Stimulated activated CD4-positive, alpha-beta T cell treated with anti-CD3 and anti-CD28 coated beads, Interleukin-2, amount 100 ng/mL, for 4 hours (primary cell): ENCODE data around the gene BACE1-AS.
"Not testable (repeated sequence)": the region's sequence is repeated elsewhere in the genome, so short reads cannot be mapped to it uniquely, and the experiment has no call there.

ENCODE experiments used
- DNase-seq: peaks from one replicate; pipeline ENCODE4 v3.0.0-alpha.2; 2020; ENCODE audit warnings: low read depth

BACE1-AS gene

DNA sequence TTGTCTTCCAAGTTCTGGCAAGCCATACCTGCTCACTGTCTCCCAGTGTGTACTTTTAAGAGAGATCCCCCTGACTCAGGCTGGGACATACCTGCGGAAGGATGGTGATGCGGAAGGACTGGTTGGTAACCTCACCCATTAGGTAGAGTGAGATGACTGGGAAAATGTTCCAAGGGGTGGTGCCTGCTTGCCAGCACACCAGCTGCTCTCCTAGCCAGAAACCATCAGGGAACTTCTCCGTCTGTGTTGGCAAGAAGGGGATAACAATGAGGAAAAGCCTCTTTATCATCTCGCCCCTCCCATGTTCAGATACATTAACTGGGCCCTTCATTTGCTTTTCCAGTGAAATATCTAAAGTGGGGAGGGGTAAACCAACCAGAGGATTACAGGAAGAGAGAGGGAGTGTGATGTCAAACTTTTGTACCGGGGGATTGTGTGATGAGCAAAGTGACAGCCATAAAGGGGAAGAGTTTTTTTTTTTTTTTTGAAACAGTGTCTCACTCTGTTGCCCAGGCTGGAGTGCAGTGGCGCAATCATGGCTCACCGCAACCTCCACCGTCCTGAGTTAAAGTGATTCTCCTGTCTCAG lies at the start of gene BACE1-AS:
Gene BACE1-AS, plus strand, starts transcription at position 538 of the 588 bp plus-strand sequence.
- DNase-seq, result no peak

DNA sequence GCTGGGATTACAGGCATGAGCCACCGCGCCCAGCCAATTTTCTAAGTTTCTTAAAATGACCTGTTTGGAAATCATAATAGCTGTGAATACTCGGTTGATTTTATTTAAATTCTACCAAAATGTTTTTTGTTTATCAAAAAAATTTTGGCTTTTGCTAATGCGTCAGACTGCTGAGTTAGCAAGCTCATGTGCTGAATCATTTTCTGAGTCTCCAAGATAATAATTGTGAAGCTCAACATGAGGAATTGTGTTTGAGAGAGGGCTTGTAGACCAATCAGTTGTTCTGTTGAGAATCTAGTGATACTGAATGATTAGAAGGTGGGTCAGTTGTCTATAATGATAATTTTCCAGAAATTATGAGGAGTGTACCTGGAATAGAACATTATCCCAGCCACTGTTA lies 42.8 kb upstream of the BACE1-AS start:
- DNase-seq, result no peak

DNA sequence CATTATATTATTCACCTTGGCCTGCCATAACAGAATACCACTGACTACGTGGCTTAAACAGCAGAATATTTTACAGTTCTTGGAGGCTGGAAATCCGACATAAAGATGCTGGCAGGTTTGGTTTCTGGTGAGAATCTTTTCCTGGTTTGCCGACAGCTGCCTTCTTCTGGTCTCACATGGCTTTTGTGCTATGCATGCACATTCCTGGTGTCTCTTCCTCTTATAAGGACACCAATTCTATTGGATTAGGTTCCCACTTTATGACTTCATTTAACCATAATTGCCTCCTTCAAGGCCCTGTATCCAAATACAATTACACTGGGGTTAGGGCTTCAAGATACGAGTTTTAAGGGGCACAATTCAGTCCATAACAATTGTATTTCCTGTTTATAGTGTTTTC lies 41.6 kb upstream of the BACE1-AS start:
- no peak for DNase-seq

DNA sequence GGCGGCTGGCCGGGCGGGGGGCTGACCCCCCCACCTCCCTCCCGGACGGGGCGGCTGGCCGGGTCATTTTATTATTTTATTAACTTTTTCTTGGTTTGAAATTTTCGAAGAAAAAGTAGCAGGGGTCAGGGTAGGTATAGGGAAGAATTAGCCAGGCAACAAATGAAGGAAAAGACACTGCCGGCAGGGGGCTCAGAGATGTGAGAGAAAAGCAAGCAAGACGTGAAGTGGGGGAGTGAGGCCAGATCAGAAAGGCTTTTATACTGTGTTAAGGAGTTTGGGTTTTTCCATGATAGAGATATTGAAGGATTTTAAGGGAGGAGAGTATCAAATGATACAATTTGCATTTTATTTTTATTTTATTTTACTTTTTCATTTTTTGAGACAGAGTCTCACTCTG lies 39.6 kb upstream of the BACE1-AS start:
- DNase-seq, result no peak

DNA sequence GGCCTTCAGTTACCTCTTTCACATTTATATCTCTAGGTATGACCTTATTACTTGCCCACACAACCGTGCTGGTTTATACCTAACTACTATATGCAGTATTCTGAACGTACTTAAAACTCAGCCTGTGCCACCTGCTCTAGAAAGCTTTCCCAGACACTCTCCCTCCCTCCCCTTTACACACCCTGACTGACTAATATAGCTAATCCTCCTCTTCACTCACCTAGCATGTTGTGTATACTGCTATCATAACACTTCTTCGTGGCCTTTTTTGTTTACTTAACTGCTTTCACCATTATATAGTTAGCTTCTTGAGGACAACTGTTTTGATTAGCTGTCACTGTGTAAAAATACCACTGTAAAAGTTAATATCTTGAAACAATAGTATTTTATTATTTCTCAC lies 35.2 kb upstream of the BACE1-AS start:
- no peak for DNase-seq

GRCh38 chr11:117256573-117256972 lies 34.6 kb upstream of the BACE1-AS start:
- DNase-seq, result no peak

- DNase-seq, result no peak
Observed at GRCh38 chr11:117258576-117258975, 32.6 kb upstream of the BACE1-AS start.

DNA sequence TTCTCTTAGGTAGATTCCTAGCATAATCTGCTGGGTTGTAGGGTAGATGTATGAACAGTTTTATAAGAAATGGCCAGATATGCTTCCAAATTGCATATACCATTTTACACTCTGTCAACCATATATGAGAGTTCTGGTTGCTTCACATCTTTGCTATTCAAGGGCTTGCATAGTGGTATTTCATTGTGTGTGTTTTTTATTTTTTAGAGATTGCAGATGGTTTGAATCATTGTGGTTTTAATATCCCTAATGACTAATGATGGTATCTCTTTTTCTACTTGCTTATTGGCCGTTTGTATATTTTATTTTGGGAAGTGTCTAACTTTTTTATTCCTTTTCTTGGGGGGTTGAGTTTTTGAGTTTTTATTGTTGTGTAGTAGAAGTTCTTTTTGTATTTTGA lies 31.7 kb upstream of the BACE1-AS start:
- DNase-seq, result no peak

- DNase-seq, result not testable (repeated sequence)
Observed at GRCh38 chr11:117264624-117265323, 26.4 kb upstream of the BACE1-AS start.

DNA sequence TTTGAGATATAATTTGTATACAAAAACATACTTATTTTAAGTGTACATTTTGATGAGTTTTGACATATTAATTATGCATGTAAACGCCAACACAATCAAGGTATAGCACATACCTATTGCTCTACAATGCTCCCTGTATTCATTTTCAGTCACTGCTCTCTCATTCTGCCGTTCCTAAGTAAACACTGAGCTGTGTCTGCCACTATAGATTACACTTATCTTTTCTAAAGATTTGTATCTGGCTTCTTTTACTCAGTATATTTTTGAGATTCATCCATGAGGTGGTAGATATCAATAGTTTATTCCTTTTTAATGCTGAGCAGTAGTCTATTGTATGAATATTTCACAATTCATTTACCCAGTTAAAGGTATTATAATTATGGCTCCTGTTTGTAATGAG lies 25.4 kb upstream of the BACE1-AS start:
- DNase-seq, result no peak

- DNase-seq, result no peak
Observed at GRCh38 chr11:117269856-117270255, 21.3 kb upstream of the BACE1-AS start.

GRCh38 chr11:117271208-117271607 lies 19.9 kb upstream of the BACE1-AS start:
- DNase-seq, result no peak

GRCh38 chr11:117272175-117272574 lies 19.0 kb upstream of the BACE1-AS start:
- DNase-seq, result not testable (repeated sequence)

DNA sequence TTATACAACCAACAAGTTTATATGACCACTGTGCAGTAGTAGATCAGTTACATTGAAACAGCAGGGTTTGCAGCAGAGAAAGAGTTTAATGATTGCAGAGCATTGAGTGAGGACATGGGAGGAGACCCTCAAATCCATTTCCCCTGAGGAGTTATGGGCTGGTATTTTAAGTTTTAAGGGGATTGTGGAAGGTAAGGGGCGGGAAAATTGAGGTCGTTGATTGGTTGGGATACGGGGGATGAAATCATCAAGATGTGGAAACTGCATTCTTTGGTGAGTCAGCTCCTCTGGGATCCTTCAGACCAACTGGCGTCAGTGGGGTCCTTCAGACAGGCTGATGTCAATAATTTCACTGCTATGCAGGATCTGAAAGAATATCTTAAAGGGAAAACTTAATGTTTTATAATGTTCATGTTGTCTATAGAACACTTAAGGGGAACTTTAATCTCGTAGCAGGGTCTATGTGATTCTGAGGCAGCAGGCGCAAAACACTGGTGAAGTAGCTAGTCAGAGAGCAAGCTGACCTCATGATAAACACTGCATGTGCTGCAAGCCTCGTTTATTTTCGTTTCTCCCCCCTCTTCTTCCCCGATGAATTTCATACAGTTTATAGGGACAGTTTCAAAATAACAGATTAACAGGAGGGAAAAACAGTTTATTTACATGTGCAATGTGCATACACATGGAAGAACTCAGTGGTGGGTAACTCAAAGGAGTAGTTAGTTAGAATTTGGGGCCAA lies 17.4 kb upstream of the BACE1-AS start:
- no peak for DNase-seq

DNA sequence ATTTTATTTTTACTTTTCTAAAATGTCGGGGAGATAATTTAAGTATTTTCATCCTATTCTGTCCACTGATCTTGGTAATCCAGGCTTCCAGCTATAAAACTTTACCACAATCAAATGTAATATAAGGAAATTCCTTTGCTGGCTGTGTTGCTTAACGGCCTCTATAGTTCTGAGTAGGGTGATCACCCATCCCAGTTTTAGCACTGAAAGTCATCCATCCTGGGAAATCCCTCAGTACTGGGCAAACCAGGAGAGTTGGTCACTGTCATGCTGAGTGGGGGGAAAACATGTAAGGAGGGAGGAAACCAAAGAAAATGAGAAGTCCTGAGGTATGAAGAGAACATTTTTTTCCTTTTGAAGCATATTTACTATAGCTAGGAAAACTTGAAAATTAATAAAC lies 12.8 kb upstream of the BACE1-AS start:
- DNase-seq, result no peak

DNA sequence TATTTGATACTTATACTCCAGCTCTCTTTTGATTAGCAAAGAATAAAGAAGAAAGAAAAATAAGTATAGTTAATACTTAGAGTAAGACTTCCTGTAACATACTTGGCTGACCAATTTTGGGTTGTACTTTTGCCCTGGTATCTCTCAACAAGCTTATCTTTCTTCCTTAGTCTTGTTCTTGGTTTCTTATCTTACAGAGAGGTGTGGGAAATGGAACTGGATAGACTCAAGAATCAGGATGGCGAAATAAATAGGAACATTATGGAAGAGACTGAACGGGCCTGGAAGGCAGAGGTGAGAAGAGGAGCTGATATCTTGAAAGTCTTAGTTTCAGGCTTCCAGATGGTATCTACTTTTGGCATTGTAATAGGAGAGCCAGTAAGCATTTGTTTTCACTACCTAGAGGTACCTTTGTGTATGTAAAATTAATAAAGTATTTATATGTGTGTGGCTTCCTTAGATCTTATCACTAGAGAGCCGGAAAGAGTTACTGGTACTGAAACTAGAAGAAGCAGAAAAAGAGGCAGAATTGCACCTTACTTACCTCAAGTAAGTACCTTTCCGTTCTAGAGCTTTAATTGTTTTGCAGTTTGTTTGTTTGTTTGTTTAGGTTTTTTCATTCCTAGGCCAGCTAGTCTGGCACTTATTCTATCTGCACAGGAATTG lies 11.3 kb upstream of the BACE1-AS start:
- no peak for DNase-seq

DNA sequence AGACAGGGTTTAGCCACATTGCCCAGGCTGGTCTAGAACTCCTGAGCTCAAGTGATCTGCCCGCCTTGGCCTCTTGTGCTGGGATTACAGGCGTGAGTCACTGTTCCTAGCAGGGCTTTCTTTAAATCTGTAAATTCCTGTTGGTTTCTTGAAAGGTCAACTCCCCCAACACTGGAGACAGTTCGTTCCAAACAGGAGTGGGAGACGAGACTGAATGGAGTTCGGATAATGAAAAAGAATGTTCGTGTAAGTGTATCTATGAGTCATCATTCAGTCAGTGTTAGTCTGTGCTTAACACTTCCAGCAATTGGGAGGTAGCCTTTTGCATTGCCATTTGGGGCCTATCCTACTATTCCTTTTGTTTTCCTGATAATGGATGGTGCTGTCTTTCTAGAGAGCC lies 10.0 kb upstream of the BACE1-AS start:
- DNase-seq, result no peak

GRCh38 chr11:117281869-117282268 lies 9.3 kb upstream of the BACE1-AS start:
- no peak for DNase-seq

DNA sequence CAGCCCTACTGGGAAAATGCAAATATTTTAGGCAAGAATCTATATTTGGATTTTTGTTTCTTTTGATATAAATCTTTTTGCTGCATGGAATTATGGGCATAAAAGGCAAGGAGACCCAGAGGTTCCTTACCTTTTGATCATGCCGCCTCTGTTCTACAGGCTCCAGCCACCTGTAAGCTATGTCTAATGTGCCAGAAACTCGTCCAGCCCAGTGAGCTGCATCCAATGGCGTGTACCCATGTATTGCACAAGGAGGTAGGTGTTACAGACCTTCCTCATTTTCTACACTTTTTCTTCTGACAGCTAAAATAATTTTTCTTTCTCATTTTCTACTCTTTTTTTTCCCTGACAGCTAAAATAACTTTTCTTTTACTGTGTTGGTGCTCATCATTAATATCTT lies 8.2 kb upstream of the BACE1-AS start:
- DNase-seq, result no peak

DNA sequence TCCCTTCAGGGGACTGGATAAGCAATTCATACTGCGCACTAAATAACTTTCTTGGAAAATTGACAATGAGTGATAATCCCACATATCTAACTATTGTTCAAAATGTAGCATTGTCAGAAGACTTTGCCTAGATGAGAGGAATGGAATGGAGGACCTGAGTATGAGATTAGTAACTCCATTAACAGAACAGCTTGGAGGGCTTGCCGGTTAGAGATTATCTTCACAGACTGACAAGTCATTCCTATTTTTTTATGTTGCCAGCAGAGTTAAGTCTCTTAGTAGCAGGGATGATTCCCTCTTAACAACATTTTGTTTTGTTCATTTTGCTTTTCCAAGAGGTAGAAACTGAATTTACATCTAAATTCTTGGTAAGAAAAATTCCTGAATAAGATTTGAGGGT lies 7.1 kb upstream of the BACE1-AS start:
- DNase-seq, result no peak

- DNase-seq, result no peak
Observed at GRCh38 chr11:117286588-117286987, 4.6 kb upstream of the BACE1-AS start.

DNA sequence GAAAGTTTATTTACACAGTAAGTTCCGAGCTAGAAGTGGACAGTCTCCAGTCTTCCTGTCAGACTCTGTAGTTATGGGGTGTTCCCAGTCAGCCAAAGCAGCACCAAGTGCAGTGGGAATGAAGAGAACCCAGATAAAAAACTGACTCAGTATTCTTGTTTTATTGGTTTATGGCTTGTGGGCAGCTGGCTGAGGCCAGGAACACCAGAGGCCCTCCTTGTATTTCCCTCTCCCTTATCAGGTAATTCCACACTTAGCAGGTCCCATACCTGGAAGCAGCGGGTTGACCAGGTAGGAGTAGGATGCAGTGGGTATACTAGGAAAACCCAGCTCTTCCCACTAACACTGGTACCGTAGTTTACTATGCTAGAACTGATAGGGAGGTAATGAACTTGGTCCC lies 3.5 kb upstream of the BACE1-AS start:
- DNase-seq, result no peak

DNA sequence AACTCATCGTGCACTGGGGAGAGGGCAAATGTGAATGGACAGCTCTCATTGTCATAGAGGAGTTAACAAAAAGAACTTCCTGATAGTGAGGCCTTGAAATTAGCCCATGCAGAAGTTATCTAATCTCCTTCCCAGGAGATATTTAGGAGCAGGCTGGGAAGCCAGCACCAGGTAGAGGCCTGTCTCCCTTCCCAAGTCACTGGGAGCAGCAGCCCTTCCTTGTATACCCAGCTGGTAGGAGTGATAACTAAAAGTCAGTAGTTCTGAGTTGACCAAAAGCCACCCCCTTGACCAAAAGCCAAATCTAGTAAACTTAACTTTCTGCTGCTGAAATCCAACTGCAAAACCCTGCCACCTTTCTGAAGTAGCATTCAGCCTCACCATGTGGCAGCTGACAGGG lies 1.4 kb upstream of the BACE1-AS start:
- no peak for DNase-seq
